Measurements from ENCODE around the gene SEC16B.

GRCh38 chr1:177914603-177915002 is 55.3 kb downstream of the SEC16B start:
- TF ChIP-seq POLR2AphosphoS5 (IDR thresholded peaks at IDR 0.05; ENCODE audit: insufficient read depth in 1 of 2, low read depth in 1 of 2) (no peak), CTCF (IDR thresholded peaks at IDR 0.05) (no peak), POLR2A (IDR thresholded peaks at IDR 0.05) (no peak)
